ENCODE results near the gene OR4N2.
"Not testable (repeated sequence)": the region's sequence is repeated elsewhere in the genome, so short reads cannot be mapped to it uniquely, and the experiment has no call there.

The OR4N2 gene

GRCh38 chr14:19828314-19828713 is 24.7 kb downstream of the OR4N2 start:
- Histone ChIP-seq H3K4me2 (ENCODE audit: low read depth, low read length, poor library complexity, severe bottlenecking) (no peak overlapping the region), H3K9me2 (replicated peaks; ENCODE audit: low read depth, low read length) (no peaks in the 10 kb centered on the region), H2AFZ (ENCODE audit: low read length) (no peak overlapping the region), H3K79me2 (ENCODE audit: insufficient read depth, low read length) (no peaks in the 10 kb centered on the region), H3K36me3 (ENCODE audit: insufficient read depth, low read length) (no peaks in the 10 kb centered on the region), H3K27me3 (ENCODE audit: insufficient read depth, low read length, poor library complexity, severe bottlenecking) (no peaks in the 10 kb centered on the region), H3K9ac (ENCODE audit: low read depth, low read length, poor library complexity, severe bottlenecking) (no peak overlapping the region), H3K9me3 (ENCODE audit: insufficient read depth, low read depth, low read length) (no peaks in the 10 kb centered on the region), H3F3A (ENCODE audit: low read depth) (no peaks in the 10 kb centered on the region), H3K4me3 (ENCODE audit: low read length, poor library complexity, severe bottlenecking) (no peak overlapping the region), H3K4me1 (ENCODE audit: insufficient read depth, low read length, poor library complexity, severe bottlenecking) (no peaks in the 10 kb centered on the region), H4K20me1 (ENCODE audit: insufficient read depth, low read length, poor library complexity, severe bottlenecking) (no peaks in the 10 kb centered on the region)
- TF ChIP-seq EZH2phosphoT487 (IDR thresholded peaks at IDR 0.05; ENCODE audit: borderline replicate concordance) = no peak
- TF ChIP-seq, protein P1, sequence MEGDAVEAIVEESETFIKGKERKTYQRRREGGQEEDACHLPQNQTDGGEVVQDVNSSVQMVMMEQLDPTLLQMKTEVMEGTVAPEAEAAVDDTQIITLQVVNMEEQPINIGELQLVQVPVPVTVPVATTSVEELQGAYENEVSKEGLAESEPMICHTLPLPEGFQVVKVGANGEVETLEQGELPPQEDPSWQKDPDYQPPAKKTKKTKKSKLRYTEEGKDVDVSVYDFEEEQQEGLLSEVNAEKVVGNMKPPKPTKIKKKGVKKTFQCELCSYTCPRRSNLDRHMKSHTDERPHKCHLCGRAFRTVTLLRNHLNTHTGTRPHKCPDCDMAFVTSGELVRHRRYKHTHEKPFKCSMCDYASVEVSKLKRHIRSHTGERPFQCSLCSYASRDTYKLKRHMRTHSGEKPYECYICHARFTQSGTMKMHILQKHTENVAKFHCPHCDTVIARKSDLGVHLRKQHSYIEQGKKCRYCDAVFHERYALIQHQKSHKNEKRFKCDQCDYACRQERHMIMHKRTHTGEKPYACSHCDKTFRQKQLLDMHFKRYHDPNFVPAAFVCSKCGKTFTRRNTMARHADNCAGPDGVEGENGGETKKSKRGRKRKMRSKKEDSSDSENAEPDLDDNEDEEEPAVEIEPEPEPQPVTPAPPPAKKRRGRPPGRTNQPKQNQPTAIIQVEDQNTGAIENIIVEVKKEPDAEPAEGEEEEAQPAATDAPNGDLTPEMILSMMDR (conservative IDR thresholded peaks at IDR 0.05; ENCODE audit: low read length) = no peak

GRCh38 chr14:19834203-19834848 is 30.8 kb downstream of the OR4N2 start:
- not testable (repeated sequence) for H3K4me1 ChIP-seq (ENCODE audit: insufficient read depth, low read length, poor library complexity, severe bottlenecking); H3K36me3 ChIP-seq (ENCODE audit: insufficient read depth, low read length); H3K79me2 ChIP-seq (ENCODE audit: insufficient read depth, low read length); H3K4me3 ChIP-seq (ENCODE audit: low read length, poor library complexity, severe bottlenecking); H3K27me3 ChIP-seq (ENCODE audit: insufficient read depth, low read length, poor library complexity, severe bottlenecking); H3K9me2 ChIP-seq (replicated peaks; ENCODE audit: low read depth, low read length); H3K9me3 ChIP-seq (ENCODE audit: insufficient read depth, low read depth, low read length); H3K9ac ChIP-seq (ENCODE audit: low read depth, low read length, poor library complexity, severe bottlenecking); H4K20me1 ChIP-seq (ENCODE audit: insufficient read depth, low read length, poor library complexity, severe bottlenecking); H3F3A ChIP-seq (ENCODE audit: low read depth); H3K4me2 ChIP-seq (ENCODE audit: low read depth, low read length, poor library complexity, severe bottlenecking); H2AFZ ChIP-seq (ENCODE audit: low read length)

DNA sequence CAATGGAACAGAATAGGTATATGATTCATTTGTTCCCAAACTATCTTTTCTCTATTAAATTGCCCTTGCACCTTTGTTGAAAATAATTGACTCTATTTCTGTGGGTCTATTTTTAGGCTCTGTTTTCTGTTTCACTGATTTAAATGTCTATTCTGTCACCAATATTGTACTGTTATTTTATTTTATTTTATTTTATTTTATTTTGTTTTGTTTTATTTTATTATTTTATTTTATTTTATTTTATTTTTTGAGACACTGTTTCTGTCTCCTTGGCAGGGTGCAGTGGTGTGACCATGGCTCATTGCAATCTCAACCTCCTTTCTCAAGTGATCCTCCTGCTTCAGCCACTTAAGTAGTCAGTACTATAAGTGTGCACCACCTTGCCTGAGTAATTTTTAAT is 34.9 kb downstream of the OR4N2 start:
- Histone ChIP-seq H3K9me2 (replicated peaks; ENCODE audit: low read depth, low read length) (no peaks in the 10 kb centered on the region), H3K4me3 (ENCODE audit: low read length, poor library complexity, severe bottlenecking) (no peak overlapping the region), H4K20me1 (ENCODE audit: insufficient read depth, low read length, poor library complexity, severe bottlenecking) (no peaks in the 10 kb centered on the region), H3K9ac (ENCODE audit: low read depth, low read length, poor library complexity, severe bottlenecking) (no peak overlapping the region), H3K36me3 (ENCODE audit: insufficient read depth, low read length) (no peaks in the 10 kb centered on the region), H3K27me3 (ENCODE audit: insufficient read depth, low read length, poor library complexity, severe bottlenecking) (no peaks in the 10 kb centered on the region), H2AFZ (ENCODE audit: low read length) (no peak overlapping the region), H3K79me2 (ENCODE audit: insufficient read depth, low read length) (no peaks in the 10 kb centered on the region), H3F3A (ENCODE audit: low read depth) (no peaks in the 10 kb centered on the region), H3K4me2 (ENCODE audit: low read depth, low read length, poor library complexity, severe bottlenecking) (no peak overlapping the region), H3K4me1 (ENCODE audit: insufficient read depth, low read length, poor library complexity, severe bottlenecking) (no peaks in the 10 kb centered on the region), H3K9me3 (ENCODE audit: insufficient read depth, low read depth, low read length) (no peaks in the 10 kb centered on the region)
- TF ChIP-seq, protein P1 (conservative IDR thresholded peaks at IDR 0.05; ENCODE audit: low read length) = no peak

GRCh38 chr14:19851365-19851764 is 47.8 kb downstream of the OR4N2 start:
- Histone ChIP-seq H3K79me2 (ENCODE audit: insufficient read depth, low read length) (no peaks in the 10 kb centered on the region), H3K9me3 (ENCODE audit: insufficient read depth, low read depth, low read length) (no peaks in the 10 kb centered on the region), H3K27me3 (ENCODE audit: insufficient read depth, low read length, poor library complexity, severe bottlenecking) (no peaks in the 10 kb centered on the region), H4K20me1 (ENCODE audit: insufficient read depth, low read length, poor library complexity, severe bottlenecking) (no peaks in the 10 kb centered on the region), H3K9me2 (replicated peaks; ENCODE audit: low read depth, low read length) (no peaks in the 10 kb centered on the region), H3K4me1 (ENCODE audit: insufficient read depth, low read length, poor library complexity, severe bottlenecking) (no peaks in the 10 kb centered on the region), H3K4me3 (ENCODE audit: low read length, poor library complexity, severe bottlenecking) (no peak overlapping the region), H3K36me3 (ENCODE audit: insufficient read depth, low read length) (no peaks in the 10 kb centered on the region), H2AFZ (ENCODE audit: low read length) (no peak overlapping the region), H3K4me2 (ENCODE audit: low read depth, low read length, poor library complexity, severe bottlenecking) (no peak overlapping the region), H3F3A (ENCODE audit: low read depth) (no peaks in the 10 kb centered on the region), H3K9ac (ENCODE audit: low read depth, low read length, poor library complexity, severe bottlenecking) (no peak overlapping the region)
- TF ChIP-seq, protein P1 (conservative IDR thresholded peaks at IDR 0.05; ENCODE audit: low read length) = no peak
- TF ChIP-seq EZH2phosphoT487 (IDR thresholded peaks at IDR 0.05; ENCODE audit: borderline replicate concordance) = no peak

DNA sequence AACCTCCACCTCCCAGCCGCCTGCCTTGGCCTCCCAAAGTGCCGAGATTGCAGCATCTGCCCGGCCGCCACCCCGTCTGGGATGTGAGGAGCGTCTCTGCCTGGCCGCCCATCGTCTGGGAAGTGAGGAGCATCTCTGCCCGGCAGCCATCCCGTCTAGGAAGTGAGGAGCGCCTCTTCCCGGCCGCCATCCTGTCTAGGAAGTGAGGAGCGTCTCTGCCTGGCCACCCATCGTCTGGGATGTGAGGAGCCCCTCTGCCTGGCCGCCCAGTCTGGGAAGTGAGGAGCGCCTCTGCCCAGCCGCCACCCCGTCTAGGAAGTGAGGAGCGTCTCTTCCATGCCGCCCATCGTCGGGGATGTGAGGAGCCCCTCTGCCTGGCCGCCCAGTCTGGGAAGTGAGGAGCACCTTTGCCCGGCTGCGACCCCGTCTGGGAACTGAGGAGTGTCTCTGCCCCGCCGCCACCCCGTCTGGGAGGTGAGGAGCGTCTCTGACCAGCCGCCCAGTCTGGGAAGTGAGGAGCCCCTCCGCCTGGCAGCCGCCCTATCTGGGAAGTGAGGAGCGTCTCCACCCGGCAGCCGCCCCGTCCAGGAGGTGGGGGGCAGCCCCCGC is 62.6 kb downstream of the OR4N2 start:
- H4K20me1 ChIP-seq (ENCODE audit: insufficient read depth, low read length, poor library complexity, severe bottlenecking); H3K9me3 ChIP-seq (ENCODE audit: insufficient read depth, low read depth, low read length); H3K4me3 ChIP-seq (ENCODE audit: low read length, poor library complexity, severe bottlenecking); H3K9me2 ChIP-seq (replicated peaks; ENCODE audit: low read depth, low read length); H3K27me3 ChIP-seq (ENCODE audit: insufficient read depth, low read length, poor library complexity, severe bottlenecking); H3K36me3 ChIP-seq (ENCODE audit: insufficient read depth, low read length); H2AFZ ChIP-seq (ENCODE audit: low read length); H3K9ac ChIP-seq (ENCODE audit: low read depth, low read length, poor library complexity, severe bottlenecking); H3K4me2 ChIP-seq (ENCODE audit: low read depth, low read length, poor library complexity, severe bottlenecking); H3K4me1 ChIP-seq (ENCODE audit: insufficient read depth, low read length, poor library complexity, severe bottlenecking); H3K79me2 ChIP-seq (ENCODE audit: insufficient read depth, low read length); H3F3A ChIP-seq (ENCODE audit: low read depth): not testable (repeated sequence)

Measured in Loucy (cell line).